Renal pelvis (tissue), 4 donors: ENCODE data around the gene MIOX. TPM values are rescaled to one million over a fixed set of nuclear protein-coding genes. Genes with fewer than 3 reads are reported as not detected.
"Not testable (repeated sequence)": the region's sequence is repeated elsewhere in the genome, so short reads cannot be mapped to it uniquely, and the experiment has no call there.

Source experiments
- DNase-seq: peaks from one replicate; pipeline ENCODE4 v3.0.0-alpha.2; 2013
- polyA plus RNA-seq, 3 donors: library from polyadenylated mRNA; unstranded; fragments of 120-200 nt; gene quantifications; one replicate each; pipeline ENCODE4 v1.2.1, GENCODE V29; 2013; ENCODE audit not compliant: insufficient read length in 3 of 3

MIOX gene
- polyA plus RNA-seq, 3 donors, result 3.3 to 6.6 (median 4.2) TPM

- DNase-seq, result peak; percentile 98
These were observed 21.6 kb downstream of the MIOX start, which contains the start of gene NCAPH2 for GRCh38 chr22:50507991-50508884. NCAPH2 (plus strand) TSS chr22:50508224; CDS start chr22:50508338, 114 bp downstream.

- no peak for DNase-seq
These were observed 22.2 kb downstream of the MIOX start for GRCh38 chr22:50508897-50509296.

GRCh38 chr22:50513175-50513574 is 26.5 kb downstream of the MIOX start:
- no peak for DNase-seq

- no peak for DNase-seq
These were observed 29.4 kb downstream of the MIOX start for GRCh38 chr22:50516068-50516467.

- DNase-seq, result no peak
These were observed 30.2 kb downstream of the MIOX start for GRCh38 chr22:50516891-50517290.

- no peak for DNase-seq
These were observed 31.0 kb downstream of the MIOX start for GRCh38 chr22:50517495-50518260.

GRCh38 chr22:50518606-50519005 is 31.9 kb downstream of the MIOX start:
- DNase-seq, result no peak

- no peak for DNase-seq
These were observed 32.5 kb downstream of the MIOX start for GRCh38 chr22:50519151-50519550.

- DNase-seq, result not testable (repeated sequence)
These were observed 33.5 kb downstream of the MIOX start for GRCh38 chr22:50520184-50520583.

GRCh38 chr22:50520826-50521453 is 34.3 kb downstream of the MIOX start:
- no peak for DNase-seq

GRCh38 chr22:50521710-50522109 is 35.1 kb downstream of the MIOX start:
- DNase-seq, result no peak

- DNase-seq, result no peak
These were observed 35.6 kb downstream of the MIOX start for GRCh38 chr22:50522208-50522805.

GRCh38 chr22:50522806-50523438 is 36.3 kb downstream of the MIOX start:
- no peak for DNase-seq

GRCh38 chr22:50523458-50523805 is 36.8 kb downstream of the MIOX start:
- DNase-seq, result no peak

GRCh38 chr22:50523806-50524675 is 37.4 kb downstream of the MIOX start:
- no peak for DNase-seq

GRCh38 chr22:50524676-50525103 is 38.0 kb downstream of the MIOX start:
- DNase-seq, result no peak

- DNase-seq, result peak; percentile 97
These were observed 38.6 kb downstream of the MIOX start, which contains the start of gene SCO2 for GRCh38 chr22:50525104-50525857. SCO2 (minus strand) TSS chr22:50525598; CDS start chr22:50524411, 1,187 bp downstream.

GRCh38 chr22:50525858-50526107 is 39.1 kb downstream of the MIOX start:
- no peak for DNase-seq

- DNase-seq, result peak; percentile 73
These were observed 39.6 kb downstream of the MIOX start for GRCh38 chr22:50526108-50526833.
